Loucy (cell line): ENCODE measurements around the gene SIRPA.

Source experiments
- CTCF ChIP-seq: fragments of 200-600 bp; sonication (generic); conservative IDR thresholded peaks from 2 replicates; pipeline ENCODE4 v1.5.1; 2014; ENCODE audit warnings: mild to moderate bottlenecking, antibody characterized with exemption, low read length
- EZH2phosphoT487 ChIP-seq: fragments of 200-600 bp; IDR thresholded peaks from 2 replicates; pipeline ENCODE4 v1.6.1; 2018; ENCODE audit warnings: antibody characterized with exemption, mild to moderate bottlenecking, moderate library complexity, borderline replicate concordance

- TF ChIP-seq CTCF (no peak), EZH2phosphoT487 (no peak)
Measured at GRCh38 chr20:1951436-1952115, 56.4 kb downstream of the SIRPA start.
